ENCODE measurements around the gene ATOH8. TPM values are rescaled to one million over a fixed set of nuclear protein-coding genes. Genes with fewer than 3 reads are reported as not detected.
"Not testable (repeated sequence)": the region's sequence is repeated elsewhere in the genome, so short reads cannot be mapped to it uniquely, and the experiment has no call there.

ATOH8 gene
- polyA plus RNA-seq, 1 donor, result 25.6 TPM

DNA sequence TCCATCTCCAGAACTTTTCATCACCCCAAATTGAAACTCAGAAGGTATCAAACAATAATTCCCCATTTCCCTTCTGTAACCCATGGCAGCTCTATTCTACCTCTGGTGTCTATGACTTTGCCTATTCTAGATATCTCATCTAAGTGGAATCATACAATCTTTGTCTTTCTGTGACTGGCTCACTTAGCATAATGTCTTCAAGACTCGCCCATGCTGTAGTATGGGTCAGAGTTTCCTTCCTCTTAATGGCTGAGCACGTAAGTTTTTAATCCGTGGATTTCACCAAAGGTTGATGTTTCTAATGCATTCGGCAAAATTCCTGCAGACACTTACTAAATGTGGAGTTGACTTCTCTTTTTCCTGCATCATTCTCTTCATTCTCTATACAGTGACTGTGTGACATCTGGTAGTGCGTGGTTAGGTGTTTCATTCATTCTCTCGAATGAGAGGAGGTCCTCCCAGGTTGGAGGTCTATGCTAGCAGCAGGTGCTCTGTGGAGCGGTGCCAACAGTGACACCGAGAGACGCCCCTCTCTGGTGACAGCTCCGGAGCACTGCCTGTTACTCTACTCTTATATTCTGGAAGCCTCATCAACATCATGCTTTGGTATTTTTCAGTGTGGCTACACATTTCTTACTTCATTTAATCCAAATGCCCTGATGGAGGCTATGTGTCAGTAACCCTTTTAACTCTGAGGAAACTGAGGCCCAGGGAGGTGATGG lies 50.1 kb downstream of the ATOH8 start:
- no peak for DNase-seq

DNA sequence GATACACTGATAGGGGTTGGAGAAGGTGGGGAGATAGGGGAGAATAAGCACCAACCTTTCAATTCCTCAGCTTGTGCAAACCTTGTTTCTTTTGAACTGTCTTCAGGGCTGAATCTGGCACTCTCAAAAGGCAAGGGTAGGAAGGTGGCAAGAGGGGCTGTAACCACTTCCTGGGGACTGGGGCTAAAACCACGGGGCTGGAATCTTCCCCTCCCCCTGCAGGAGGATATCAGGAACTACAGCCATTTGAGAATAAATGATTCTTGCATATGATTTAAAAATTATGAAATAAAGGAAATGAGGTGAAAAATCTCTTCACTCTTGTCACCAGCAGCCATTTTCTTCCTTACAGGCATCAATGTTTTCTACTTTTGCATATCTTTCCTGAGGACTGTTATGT lies 50.8 kb downstream of the ATOH8 start:
- DNase-seq, result no peak

DNA sequence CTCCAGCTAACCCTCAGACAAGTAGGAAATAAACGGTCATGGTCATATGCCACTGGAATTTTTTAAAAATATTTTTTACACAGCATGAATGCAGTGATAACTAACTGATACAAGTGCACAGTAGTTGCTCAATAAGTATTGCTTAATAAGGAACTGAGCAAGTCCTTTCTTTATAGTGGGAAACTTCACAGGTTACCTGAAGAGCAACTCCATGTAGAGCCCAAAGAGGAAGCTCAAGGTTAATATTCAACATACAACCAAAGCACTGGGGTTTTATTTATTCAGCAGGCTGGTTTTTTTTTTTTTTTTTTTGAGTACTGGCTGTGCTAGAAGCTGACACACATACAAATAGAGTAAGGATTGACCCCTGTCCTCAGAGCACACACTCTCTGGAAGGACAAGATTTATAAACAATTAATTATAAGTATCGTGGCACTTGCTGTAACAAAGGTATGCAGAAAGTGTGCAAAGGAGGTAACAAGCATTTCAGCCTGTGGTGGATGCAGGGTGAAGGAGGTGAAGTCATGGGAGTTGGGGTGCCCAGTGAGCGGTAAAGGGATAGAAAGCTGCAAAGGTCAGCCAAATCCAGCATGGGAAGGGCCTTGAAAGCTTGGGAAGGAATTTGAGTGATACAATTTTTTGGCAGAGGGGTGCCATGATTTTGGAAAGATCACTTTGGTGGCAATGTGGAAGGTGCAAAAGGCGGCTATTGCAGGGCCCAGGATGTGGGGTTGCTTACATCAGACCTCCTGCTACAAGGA lies 52.7 kb downstream of the ATOH8 start:
- DNase-seq, result no peak

DNA sequence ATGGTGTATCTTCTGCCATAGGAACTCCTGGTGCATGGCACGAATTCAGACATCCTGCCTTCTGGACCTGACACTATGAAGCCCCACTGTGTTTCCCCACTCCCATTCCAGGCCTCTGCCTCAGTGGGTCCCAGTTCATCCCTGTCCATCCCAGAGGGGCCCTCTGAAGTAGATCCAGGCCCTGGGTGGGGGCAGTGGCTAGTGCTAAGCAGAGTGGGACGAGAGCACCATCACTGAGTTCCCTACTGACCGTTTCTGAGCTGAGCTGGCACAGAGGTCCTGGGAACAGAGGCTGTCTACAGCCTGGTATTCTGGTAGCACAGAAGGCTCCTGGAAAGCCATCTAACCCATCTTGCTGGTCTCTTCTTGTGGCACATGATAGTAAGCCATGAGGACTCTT lies 54.0 kb downstream of the ATOH8 start:
- no peak for DNase-seq

DNA sequence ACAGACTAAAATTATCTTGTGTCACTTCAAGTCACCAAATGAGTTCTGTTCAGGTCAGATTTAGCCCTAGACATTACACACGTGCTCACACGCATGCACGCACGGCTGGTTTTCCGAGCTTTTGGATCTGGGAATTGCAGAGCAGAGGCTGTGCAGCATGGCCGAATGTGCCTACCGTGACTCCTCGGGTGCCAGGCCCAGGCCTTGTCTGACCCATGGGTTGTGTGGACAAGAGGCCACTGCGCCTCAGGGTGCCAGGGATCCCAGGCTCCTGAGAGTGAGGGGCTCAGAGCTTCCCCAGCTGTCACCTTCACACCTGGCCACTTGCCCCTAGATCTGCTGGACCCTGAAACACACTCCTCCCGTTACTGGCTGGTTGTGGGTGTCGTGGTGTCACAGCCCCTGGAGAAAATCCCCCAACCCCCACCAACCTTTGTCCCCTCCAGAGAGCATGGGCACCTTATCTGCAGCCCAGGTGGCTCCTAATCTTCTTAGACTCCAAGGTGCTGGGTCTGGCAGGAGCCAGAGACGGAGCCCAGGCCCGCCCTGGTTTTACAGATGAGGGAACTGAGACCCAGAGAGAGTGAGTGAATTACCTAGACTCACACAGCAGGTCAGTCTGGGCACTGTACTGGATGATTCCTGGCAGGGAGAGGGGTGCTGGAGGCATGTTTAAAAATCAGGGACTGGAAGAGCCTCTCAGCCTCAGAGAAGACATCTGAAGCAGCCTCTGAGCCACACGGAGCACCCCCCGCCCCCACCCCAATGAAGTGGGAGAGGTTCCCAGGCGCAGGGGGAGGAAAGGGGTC lies 56.8 kb downstream of the ATOH8 start:
- no peak for DNase-seq

DNA sequence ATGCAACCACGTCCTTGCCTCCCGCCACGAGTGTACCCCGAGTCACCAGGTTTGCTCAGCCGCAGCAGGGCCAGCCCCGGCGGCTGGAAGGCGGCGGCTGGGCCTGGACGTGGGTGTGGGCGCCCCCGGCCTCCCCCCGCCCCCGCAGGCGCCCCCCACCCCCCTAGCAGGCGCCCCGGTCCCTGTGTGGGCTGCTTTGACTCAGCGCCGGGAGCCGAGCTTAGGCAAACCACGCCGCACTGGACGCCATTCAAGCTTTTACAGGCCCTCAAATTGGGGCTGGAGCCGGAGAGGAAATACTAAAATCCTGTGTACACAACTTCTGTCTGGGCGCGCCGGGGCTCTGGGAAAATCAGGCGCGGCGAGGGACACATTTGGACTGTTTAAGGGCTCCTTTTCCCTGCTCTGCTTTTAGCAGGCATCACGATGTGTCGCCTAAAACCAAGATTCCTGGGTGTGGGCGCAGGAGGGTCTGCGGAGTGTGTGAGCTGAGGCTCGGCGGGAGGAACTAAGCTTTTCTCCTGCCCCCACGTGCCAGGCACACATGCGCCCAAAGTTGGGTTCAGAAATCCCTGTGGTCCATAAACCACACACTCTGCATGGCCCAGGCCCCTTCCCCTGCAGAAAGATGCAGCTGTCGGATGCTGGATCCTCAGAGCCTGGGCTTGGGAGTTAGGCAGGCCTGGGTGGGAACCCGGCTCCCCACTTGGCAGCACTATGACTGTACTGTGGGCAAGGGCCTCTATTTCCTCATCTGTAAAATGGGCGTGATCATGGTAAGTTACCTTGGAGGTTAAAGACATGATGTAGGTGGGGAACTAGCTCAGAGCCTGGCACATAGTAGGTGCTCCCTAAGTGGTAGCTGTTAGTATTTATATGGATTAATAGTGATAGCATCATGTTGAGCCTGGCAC lies 57.6 kb downstream of the ATOH8 start:
- peak; percentile 71 for DNase-seq

DNA sequence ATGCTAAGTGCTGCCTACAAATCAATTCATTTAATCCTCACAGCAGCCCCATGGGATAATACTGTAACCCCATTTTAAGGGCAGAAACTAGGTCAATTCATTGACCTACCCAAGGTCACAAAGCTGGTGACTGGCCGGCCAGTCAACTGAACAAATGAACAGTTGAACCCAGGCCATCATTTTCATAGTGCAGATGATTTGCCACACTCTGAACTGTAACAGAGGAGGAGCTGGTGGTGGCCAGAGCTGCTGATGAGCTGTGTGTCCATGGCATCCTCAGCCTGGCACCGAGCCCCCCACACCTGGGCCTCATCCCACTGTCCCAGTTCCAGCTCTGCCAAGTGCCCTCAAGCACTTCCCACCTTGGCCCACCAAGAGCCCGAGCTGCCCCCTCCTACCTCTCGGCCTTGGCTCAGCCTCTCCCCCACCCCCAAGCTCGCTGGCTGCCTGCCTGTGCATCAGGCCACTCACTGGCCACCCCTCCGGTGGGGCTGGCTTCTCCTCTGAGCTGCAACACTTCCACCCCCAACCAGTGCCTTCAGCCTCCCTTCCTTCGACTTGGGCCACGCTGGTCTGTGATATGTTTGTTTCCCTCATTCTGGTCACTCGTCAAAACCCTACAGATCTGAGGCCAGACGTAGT lies 58.4 kb downstream of the ATOH8 start:
- no peak for DNase-seq

DNA sequence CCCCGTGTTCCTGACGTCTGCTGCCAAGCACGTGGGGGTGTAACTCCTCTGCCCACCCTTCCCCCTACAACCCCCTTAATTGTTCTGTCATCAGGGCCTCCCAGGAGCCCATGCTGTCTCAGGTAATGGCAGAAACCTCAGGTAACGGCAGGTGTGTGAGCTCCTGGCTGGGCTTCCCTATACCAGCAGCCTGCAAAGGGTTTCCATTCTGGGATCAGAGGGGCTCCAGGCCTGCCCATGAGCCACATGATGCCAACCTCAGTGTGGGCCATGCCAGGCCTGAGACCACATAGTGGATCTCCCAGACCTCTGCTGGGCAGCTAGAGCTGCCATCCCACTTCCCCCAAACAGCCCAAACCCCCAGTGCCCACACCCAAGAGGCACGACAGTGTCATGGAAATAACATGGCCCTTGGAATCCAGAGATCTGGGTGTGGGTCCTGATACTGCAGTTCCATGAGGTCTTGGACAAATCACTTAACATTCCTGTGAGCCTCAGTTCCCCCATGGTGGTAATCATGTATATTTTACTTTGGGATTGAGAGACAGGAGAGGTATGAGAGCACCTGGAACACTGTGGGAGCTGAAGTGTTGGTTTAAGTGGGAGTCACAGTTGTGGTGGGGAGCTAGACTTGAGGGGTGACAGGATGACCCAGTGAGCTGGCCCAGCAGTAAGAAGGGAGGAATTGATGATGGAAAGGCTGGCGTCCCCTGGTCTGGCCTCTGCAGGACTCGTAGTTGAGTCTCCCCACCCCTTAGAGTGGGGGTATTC lies 59.6 kb downstream of the ATOH8 start:
- no peak for DNase-seq

DNA sequence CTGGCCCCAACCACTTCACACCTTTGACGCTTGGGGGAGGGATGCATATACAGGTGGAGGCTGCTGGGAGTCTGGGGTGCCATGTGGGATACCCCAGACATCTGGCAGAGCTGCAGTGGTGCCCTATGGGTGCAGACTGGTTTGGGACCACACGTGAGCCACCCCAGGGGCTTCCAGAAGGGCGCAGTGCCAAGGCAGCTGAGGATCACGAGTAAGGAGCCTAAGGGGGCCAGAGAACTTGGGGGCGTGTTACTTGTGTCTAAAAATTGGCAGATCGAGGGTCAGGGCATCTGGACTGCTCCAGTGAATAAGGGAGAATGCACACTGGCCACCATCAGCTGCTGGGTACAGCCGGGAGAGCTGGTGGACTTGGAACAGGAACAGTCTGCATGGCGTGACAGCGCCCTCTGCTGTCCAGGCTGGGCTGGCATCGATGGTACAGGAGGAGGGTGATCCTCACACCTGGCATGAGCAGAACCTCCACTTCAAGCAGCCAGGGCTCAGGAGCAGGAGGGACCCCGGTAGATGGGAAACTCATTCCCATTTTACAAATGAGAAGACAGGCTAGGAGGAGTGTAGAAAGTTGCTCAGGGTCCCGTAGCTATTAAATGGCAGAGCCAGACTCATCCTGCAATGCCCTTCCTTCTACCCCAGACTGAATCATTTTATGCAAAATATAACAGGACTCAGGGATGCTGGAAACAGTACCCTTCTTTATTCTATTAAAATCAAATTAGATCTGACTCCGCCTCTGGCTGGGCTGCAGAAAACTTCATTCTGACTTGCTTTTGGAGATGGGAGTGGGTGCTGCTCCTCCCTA lies 60.4 kb downstream of the ATOH8 start:
- DNase-seq, result peak; percentile 88

DNA sequence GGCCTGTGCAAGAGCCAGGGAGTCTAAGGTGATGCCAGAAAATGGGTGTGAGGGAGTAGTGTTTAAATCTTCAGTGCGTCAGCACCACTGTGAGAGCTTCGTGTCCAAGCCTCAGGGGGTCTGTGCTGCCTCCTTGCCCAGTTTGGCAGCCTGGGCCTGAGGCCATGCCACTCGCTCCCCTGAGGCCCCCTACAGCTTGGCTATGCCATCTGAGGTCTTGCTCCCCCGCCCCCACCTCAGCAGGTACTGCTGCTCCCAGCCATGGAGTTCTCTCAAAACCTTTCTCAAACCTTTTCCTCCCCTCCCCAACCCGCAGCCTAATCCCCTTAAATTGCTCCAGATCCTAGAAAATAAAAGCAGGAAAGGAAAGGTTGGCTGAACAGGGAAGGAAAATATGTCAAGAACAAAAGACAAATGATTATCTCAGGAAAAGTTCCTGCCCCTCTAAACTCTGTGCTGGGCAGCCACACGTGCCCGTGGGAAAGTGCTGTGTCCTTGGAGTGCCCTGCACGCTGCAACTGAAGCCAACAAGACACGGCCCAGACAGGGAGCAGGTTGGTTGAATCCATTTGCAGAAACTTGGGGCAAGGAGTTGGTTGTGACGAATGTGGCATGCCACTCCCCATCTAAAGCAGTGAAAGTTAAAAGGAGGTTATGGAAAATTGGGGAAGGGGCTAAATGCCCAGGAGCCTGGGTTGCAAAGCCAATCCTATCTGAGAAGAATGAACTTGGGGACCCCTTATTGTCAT lies 61.2 kb downstream of the ATOH8 start:
- DNase-seq, result no peak

DNA sequence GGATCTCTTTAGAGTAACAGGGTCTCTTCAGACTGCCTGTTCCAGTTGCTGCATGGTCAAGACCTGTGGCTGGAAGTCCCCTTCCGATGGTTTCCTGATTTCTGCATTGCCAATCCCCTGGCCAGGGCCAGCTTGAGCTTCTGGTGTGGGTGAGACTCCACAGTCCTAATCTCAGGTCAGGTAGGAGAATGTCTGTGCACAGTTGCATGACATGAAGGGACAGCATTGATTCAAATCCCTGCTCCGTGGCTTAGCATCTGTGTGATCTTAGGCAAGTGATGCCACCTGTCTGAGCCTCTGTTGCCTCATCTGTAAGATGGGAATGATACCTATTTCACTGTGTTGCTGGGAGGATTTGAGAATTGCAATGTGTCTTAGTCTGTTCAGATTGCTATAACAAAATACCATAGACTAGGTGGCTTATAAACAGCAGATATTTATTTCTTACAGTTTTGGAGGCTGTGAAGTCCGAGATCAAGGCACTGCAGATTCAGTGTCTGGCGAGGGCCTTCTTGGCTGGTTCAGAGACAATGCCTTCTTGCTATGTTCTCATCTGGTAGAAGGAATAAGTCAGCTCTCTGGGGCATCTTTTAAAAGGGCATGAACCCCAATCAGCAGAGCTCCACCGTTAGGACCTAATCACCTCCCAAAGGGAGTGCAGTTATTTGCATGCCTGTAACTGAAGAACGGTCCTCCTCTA lies 66.2 kb downstream of the ATOH8 start:
- DNase-seq, result no peak

DNA sequence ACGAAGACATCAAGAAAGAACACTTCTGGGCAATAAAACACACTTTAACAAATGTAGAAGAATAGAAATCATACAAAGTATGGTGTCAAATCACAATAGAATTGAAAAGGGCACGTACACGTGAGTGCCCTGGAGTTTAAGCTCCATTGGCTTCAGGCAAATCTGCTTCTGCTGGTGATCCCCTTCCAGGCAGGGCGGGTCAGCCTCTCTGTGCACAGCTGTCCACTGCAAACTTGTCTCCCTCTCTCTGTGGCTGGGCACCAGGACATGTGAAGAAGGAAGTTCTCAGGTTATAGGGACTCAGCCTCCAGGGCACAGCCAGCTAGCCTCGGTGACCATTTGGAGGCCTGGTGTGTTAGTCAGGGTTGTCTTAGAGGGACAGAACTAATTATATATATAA lies 69.0 kb downstream of the ATOH8 start:
- DNase-seq, result no peak

DNA sequence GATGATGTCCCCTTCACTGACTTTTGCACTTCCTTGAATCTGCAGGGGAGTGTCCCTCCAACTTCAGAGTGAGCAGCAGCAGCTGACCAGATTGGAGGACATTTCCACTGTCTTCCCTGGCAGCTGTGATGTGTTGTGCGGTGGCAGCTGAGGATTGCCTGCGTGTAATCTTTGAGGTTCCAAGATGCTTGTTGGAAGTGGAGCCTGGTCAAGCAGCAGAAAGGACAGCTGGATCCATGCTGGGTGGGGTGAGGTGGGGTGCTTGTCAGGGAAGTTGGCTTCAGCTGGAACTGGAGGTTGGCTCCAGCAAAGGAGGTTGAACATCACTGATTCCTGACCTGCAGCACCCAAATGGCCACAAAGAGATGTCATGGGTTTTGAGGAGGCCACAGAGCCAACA lies 70.2 kb downstream of the ATOH8 start:
- DNase-seq, result no peak

DNA sequence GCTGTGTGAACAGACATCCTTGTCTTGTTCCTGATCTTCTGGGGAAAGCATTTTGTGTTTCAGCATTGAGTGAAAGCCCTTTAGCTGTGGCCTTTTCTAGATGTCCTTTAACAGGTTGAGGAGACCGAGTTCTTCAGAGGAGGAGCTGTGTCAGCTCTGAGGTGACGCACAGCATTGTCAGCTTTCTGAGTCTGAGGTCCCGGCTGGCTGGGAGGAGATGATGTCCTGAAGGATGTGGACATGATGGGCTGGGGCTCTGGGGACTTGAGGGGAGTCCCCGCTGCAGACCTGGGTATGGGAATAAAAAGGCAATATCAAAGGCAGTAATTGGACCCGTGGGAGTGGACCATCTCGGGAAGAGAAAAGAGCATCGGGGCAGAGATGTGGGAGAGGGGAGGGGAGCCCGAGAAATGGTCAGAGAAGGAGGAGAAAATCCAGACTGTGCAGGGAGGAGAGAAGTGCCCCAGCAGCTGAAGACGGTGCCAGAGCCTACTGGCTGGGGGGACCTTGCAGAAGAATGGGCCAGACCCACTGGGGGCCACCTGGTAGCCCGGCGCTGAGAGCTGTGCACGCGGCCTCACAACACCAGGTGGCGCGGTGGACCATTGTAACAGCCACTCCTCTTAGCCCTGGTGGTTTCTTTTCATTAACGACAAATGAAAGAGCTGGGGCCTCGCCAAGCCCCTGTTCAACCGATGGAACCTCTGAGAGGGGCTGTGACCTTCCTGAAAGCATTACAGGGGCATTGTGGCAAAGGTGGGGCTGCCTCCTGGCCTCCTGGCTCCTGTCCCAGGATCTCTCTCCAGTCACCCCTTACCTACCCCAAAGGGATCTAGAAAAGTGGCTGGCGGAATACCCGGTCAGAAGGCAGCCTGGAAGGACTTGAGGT lies 73.4 kb downstream of the ATOH8 start:
- DNase-seq, result peak; percentile 62

DNA sequence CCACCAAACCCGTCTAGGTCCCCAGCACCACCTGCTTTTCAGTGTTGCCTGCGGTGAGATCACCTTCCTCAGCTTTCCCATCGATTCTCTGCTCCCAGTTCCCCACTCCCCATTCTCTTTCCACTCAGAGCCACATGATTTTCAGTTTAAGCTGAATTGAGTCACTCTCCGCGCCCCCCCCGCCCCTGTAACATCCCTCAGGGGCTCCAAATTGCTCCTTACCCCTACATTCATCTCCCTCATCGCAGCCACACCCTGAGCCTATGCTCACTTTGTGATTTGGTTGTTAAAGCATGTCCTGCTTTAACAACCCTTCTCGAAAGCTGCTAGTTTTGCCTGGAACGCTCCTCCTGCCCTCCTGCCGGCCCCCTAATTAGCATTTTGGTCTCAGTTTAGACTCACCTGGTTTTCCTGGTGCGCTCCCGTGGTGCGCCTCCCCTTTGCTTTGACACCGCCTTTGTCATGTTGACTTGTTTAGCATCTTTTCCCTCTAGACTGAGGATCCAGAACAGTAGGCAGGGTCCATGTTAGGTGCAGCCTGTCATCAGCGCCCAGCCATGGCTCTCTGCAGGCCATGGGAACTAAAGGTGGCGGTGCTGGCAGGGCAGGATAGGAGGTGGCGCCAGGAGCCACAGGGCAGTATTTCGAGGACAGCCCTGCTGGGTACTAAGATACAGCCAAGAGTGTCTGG lies 74.2 kb downstream of the ATOH8 start:
- DNase-seq, result no peak

DNA sequence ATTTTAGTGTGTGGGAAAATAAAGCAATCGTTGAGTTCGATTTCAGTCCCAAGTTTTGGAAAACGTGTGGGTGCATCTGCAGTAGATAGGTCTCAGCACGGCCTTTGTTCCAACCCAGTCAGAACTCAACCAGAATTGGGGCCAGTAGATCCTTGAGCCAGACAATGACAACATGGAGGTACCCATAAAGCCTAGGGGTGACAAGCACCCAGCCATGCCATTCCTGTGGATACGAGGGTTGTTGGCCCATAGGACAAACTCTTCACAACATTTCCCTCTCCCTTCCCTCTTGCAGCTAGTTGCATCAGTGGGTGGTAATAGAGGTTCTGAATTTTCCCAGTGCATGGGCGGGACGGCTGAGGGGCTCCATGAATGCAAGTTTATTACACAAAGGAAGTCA lies 74.9 kb downstream of the ATOH8 start:
- DNase-seq, result no peak

DNA sequence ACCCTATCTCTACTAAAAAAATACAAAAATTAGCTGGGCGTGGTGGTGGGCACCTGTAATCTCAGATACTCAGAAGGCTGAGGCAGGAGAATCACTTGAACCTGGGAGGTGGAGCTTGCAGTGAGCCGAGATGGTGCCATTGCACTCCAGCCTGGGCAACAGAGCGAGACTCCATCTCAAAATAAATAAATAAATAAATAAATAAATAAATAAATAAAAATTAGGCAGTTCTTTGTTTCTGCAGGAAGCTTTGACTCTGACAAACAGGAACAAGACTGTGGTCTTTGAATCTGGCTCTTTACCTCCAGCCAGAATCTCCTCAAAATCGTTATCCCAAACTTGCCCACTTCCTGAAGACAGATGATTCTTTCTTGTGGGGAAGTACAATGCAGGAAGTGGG lies 75.6 kb downstream of the ATOH8 start:
- DNase-seq, result not testable (repeated sequence)
